ENCODE measurements around the gene AEBP1.

AEBP1 gene

GRCh38 chr7:44103923-44104859, at the start of gene AEBP1:
TSS of gene AEBP1 (plus strand) at chr7:44104345. CDS start at chr7:44104666, 321 bp downstream.
- TF ChIP-seq ZNF274 (IDR thresholded peaks at IDR 0.05; ENCODE audit: low read depth, low read length), result no peak
- no peak within 1 kb of the TSS; the same call in 1 of the 2 replicates for H3K4me3 ChIP-seq (ENCODE audit: low read length)

- TF ChIP-seq ZNF274 (IDR thresholded peaks at IDR 0.05; ENCODE audit: low read depth, low read length), result no peak
- no peak overlapping the region for H3K4me3 ChIP-seq (ENCODE audit: low read length)
Observed at GRCh38 chr7:44056681-44057080, 47.5 kb upstream of the AEBP1 start.

GRCh38 chr7:44057181-44057848, 46.8 kb upstream of the AEBP1 start:
- H3K4me3 ChIP-seq (ENCODE audit: low read length), result no peak overlapping the region
- TF ChIP-seq ZNF274 (IDR thresholded peaks at IDR 0.05; ENCODE audit: low read depth, low read length), result no peak

GRCh38 chr7:44057849-44058758, 46.0 kb upstream of the AEBP1 start:
- no peak for TF ChIP-seq ZNF274 (IDR thresholded peaks at IDR 0.05; ENCODE audit: low read depth, low read length)
- H3K4me3 ChIP-seq (ENCODE audit: low read length), result no peak overlapping the region

- no peak for TF ChIP-seq ZNF274 (IDR thresholded peaks at IDR 0.05; ENCODE audit: low read depth, low read length)
Observed at GRCh38 chr7:44058759-44059218, 45.4 kb upstream of the AEBP1 start.

GRCh38 chr7:44059219-44060090, 44.7 kb upstream of the AEBP1 start:
- H3K4me3 ChIP-seq (ENCODE audit: low read length), result no peak overlapping the region

More at GRCh38 chr7:44058759-44059218, 45.4 kb upstream of the AEBP1 start:
- H3K4me3 ChIP-seq (ENCODE audit: low read length), result no peak overlapping the region

GRCh38 chr7:44060091-44060947, 43.8 kb upstream of the AEBP1 start:
- no peak overlapping the region for H3K4me3 ChIP-seq (ENCODE audit: low read length)
- no peak for TF ChIP-seq ZNF274 (IDR thresholded peaks at IDR 0.05; ENCODE audit: low read depth, low read length)

More at GRCh38 chr7:44059219-44060090, 44.7 kb upstream of the AEBP1 start:
- TF ChIP-seq ZNF274 (IDR thresholded peaks at IDR 0.05; ENCODE audit: low read depth, low read length), result no peak

- H3K4me3 ChIP-seq (ENCODE audit: low read length), result no peak overlapping the region
- no peak for TF ChIP-seq ZNF274 (IDR thresholded peaks at IDR 0.05; ENCODE audit: low read depth, low read length)
Observed at GRCh38 chr7:44060948-44061644, 43.0 kb upstream of the AEBP1 start.

GRCh38 chr7:44061645-44062179, 42.4 kb upstream of the AEBP1 start:
- TF ChIP-seq ZNF274 (IDR thresholded peaks at IDR 0.05; ENCODE audit: low read depth, low read length), result no peak
- no peak overlapping the region for H3K4me3 ChIP-seq (ENCODE audit: low read length)

GRCh38 chr7:44062180-44062902, 41.8 kb upstream of the AEBP1 start:
- no peak overlapping the region for H3K4me3 ChIP-seq (ENCODE audit: low read length)
- TF ChIP-seq ZNF274 (IDR thresholded peaks at IDR 0.05; ENCODE audit: low read depth, low read length), result no peak

GRCh38 chr7:44062903-44063295, 41.2 kb upstream of the AEBP1 start:
- no peak for TF ChIP-seq ZNF274 (IDR thresholded peaks at IDR 0.05; ENCODE audit: low read depth, low read length)
- no peak overlapping the region for H3K4me3 ChIP-seq (ENCODE audit: low read length)
